GM19193 (cell line): ENCODE data around the gene NGEF.

Experiments used
- POLR2A ChIP-seq: IDR thresholded peaks from 4 replicates; pipeline ENCODE4 v1.6.1; 2011; ENCODE audit not compliant: insufficient read depth, insufficient read length; ENCODE audit errors: extremely low read depth

The NGEF gene

GRCh38 chr2:232979871-232980461 is 33.1 kb downstream of the NGEF start:
- TF ChIP-seq POLR2A: no peak

GRCh38 chr2:232977438-232977971 is 35.6 kb downstream of the NGEF start:
- TF ChIP-seq POLR2A: no peak

DNA sequence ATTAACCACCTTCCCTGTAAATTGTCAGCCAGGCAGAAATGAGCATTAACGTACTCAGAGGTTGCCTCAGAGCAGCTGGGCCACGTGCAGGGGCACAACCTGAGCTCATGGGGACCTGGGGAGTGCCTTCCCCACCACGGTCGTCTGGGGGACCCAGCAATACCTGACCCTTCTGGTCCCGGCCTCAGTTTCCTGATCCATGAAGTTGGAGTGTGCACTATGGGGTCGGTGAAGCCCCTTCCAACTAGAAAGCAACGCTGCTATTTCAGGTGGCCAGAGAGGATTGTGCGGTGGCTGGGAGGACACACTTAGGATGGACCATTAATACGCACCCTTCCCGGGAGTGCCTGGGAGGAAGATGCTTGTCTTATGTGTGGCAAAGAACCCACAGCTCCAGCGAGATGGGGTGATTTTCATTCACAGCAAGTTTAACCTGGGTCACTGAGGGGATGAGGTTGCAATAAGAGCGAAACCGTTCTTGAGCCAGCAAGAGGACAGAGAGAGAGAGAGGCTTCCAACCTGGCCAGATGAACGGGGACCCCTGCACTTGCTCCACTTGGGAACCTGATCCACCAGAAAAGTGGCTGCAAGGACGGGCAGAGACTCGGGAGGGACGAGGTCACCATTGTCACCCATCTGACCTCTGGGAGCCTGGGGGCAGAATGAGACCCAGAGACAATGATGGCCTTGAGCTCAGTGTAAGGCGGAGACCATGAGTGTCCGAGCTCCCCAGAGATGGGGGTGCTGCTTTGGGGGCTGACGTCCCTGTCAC is 36.2 kb downstream of the NGEF start:
- no peak for TF ChIP-seq POLR2A

GRCh38 chr2:232976176-232976575 is 36.9 kb downstream of the NGEF start:
- TF ChIP-seq POLR2A: no peak

DNA sequence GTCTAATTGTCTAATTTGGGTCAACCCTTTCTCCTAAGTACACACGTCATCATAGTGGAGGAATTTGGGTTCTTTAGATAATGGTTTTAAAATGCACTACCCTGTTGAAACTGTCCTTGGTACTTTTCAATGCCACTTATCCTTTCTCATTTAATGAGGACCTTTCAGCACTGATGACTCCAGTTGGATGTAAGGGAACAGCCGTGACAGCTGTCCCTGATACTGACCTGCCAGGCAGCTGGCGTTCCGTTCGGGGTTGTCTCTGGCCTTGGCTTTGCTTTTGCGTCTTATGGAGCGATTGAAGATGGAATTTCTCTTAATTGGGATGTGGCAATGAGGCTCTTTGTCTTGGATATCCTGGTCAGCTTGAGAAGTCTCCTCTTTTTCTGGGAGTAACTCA is 38.7 kb downstream of the NGEF start:
- TF ChIP-seq POLR2A: no peak

- TF ChIP-seq POLR2A: no peak
These were observed 39.3 kb downstream of the NGEF start for GRCh38 chr2:232973796-232974195.

- TF ChIP-seq POLR2A: no peak
These were observed 39.9 kb downstream of the NGEF start for GRCh38 chr2:232973011-232973735.

DNA sequence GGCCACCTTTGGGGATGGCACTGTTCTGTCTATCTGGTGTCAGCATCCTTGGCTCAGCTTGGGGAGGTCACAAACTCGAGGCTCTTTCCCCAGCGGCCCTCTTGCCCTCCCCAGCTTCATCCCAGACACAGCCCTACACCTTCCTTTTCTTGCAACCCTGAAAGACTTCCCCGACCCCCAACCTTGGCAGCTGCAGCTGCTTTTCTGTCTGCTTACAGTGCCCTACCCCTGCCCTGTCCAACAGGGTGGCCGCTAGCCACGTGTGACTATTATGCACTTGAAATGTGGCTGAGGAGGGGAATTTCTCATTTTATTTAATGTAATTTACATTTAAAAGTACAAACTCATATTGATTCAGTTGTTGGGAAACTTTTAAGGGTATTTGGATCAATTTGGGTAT is 41.3 kb downstream of the NGEF start:
- no peak for TF ChIP-seq POLR2A

GRCh38 chr2:232970051-232970450 is 43.0 kb downstream of the NGEF start:
- TF ChIP-seq POLR2A: no peak

DNA sequence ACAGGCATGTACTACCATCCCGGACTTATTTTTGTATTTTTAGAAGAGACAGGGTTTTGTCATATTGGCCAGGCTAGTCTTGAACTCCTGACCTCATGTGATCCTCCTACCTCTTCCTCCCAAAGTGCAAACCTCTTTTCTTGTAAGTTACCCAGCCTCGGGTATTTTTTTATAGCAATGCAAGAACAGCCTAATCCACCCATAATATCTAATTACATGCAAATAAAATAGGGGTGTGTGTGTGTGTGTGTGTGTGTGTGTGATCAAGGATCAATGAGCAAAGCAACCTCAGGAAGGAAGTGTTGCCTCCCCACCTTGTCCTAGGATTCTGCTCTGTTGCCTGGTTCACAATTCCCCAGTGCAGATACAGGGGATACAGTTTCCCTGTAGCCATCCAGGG is 45.6 kb downstream of the NGEF start:
- no peak for TF ChIP-seq POLR2A

DNA sequence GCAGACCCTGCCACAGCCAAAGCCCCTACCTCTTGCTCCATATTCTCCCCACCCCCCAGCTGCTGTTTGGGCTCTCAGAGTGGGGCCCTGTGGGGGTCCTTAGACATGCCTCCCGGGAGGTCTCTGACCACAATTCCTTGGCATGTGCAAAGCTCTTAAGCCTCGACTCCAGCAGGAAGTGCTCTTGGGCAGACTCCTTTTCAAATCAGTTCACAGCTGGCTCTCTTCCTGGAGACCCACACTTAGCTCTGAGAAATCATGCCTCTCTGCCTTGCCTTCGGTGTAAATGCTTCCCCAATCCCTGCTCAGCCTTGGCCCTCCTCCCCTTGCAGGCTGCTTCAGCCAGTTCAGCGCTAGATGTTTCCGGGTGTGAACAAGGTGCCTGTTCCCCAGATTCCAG is 46.9 kb downstream of the NGEF start:
- TF ChIP-seq POLR2A: no peak

DNA sequence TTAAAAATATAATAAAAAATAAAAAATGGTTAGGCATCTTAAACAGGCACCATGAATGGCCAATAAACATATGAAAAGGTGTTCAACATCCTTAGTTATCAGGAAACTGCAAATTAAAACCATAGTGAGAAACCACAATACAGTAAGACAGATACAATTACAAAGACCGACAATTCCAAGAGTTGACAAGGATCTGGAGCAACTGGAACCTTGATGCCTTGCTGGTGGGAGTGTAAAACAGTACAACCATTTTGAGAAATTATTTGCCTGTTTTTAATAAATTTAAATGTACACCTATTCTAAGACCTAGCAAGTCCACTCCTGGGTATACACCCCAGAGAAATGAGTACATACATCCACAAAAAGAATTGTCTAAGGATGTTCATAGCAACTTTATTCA is 49.1 kb downstream of the NGEF start:
- no peak for TF ChIP-seq POLR2A

DNA sequence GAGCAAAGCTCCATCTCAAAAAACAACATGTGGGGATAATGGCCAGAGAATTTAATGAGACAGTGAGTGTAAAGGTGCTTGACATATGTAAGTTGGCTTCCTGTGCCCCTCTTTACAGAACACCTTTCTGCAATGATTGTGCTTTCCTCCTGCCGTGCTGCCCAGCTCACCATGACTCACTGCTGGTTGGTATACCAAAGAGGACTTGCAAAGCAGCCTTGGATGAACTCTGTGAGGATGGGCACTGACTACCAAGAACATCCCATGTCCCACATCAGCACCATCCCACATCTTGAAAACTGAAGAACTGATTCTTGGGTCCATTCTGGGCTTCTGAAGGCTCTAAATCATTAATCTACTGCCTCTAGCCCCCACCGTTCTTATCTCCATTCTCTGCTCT is 52.2 kb downstream of the NGEF start:
- no peak for TF ChIP-seq POLR2A

- no peak for TF ChIP-seq POLR2A
These were observed 53.9 kb downstream of the NGEF start for GRCh38 chr2:232959139-232959538.

GRCh38 chr2:232957657-232958090 is 55.4 kb downstream of the NGEF start:
- TF ChIP-seq POLR2A: no peak
